NCI-H345 (cell line): ENCODE results near the gene FAM32A.
A peak's percentile ranks its signal among the peaks of the same experiment; 100 is the strongest.

Experiments used
- DNase-seq: peaks from one replicate; lab custom pipeline; 2025; lab: John Stamatoyannopoulos, UW

FAM32A gene

GRCh38 chr19:16185123-16185767, at the start of gene FAM32A:
TSS of gene FAM32A (plus strand) at chr19:16185410. CDS start at chr19:16185443, 33 bp downstream.
- peak; percentile 97 for DNase-seq

- DNase-seq: no peak
These were observed 49.6 kb upstream of the FAM32A start for GRCh38 chr19:16135430-16136127.

GRCh38 chr19:16136185-16136999, 48.8 kb upstream of the FAM32A start:
- no peak for DNase-seq

GRCh38 chr19:16139752-16140151, 45.5 kb upstream of the FAM32A start:
- no peak for DNase-seq

- no peak for DNase-seq
These were observed 44.2 kb upstream of the FAM32A start for GRCh38 chr19:16141043-16141442.

- DNase-seq: no peak
These were observed 43.1 kb upstream of the FAM32A start for GRCh38 chr19:16142032-16142580.

GRCh38 chr19:16143399-16144215, 41.6 kb upstream of the FAM32A start, which contains the start of gene HSH2D:
TSS of gene HSH2D (plus strand) at chr19:16143685. CDS start at chr19:16148751, 5,066 bp downstream.
- peak; percentile 45 for DNase-seq

- no peak for DNase-seq
These were observed 41.0 kb upstream of the FAM32A start for GRCh38 chr19:16144216-16144581.

- DNase-seq: no peak
These were observed 39.1 kb upstream of the FAM32A start for GRCh38 chr19:16146112-16146511.

- no peak for DNase-seq
These were observed 36.6 kb upstream of the FAM32A start for GRCh38 chr19:16148443-16149229.

- no peak for DNase-seq
These were observed 31.5 kb upstream of the FAM32A start for GRCh38 chr19:16153582-16154336.

GRCh38 chr19:16154557-16154956, 30.7 kb upstream of the FAM32A start:
- DNase-seq: no peak

- no peak for DNase-seq
These were observed 30.1 kb upstream of the FAM32A start for GRCh38 chr19:16155128-16155527.

GRCh38 chr19:16156904-16157303, 28.3 kb upstream of the FAM32A start:
- DNase-seq: no peak

- no peak for DNase-seq
These were observed 27.6 kb upstream of the FAM32A start for GRCh38 chr19:16157601-16158000.

- DNase-seq: no peak
These were observed 25.6 kb upstream of the FAM32A start for GRCh38 chr19:16159655-16160054.

- DNase-seq: no peak
These were observed 24.7 kb upstream of the FAM32A start for GRCh38 chr19:16160445-16160942.

GRCh38 chr19:16160943-16161560, 24.2 kb upstream of the FAM32A start:
- no peak for DNase-seq

- no peak for DNase-seq
These were observed 23.4 kb upstream of the FAM32A start for GRCh38 chr19:16161840-16162239.
